ENCODE measurements around the gene B4GALT4.

GRCh38 chr3:119206611-119207511, 33.8 kb downstream of the B4GALT4 start:
- TF ChIP-seq POLR2A (IDR thresholded peaks at IDR 0.05), result no peak
- TF ChIP-seq CTCF (IDR thresholded peaks at IDR 0.05 in 4 of 5, conservative IDR thresholded peaks at IDR 0.05 in 1 of 5), result no peak
